Islet precursor cell (in vitro differentiated cells): ENCODE results near the gene MRPL55.

Experiments used
- DNase-seq: peaks from one replicate; pipeline ENCODE4 v3.0.0-alpha.2; 2018

MRPL55 gene

DNA sequence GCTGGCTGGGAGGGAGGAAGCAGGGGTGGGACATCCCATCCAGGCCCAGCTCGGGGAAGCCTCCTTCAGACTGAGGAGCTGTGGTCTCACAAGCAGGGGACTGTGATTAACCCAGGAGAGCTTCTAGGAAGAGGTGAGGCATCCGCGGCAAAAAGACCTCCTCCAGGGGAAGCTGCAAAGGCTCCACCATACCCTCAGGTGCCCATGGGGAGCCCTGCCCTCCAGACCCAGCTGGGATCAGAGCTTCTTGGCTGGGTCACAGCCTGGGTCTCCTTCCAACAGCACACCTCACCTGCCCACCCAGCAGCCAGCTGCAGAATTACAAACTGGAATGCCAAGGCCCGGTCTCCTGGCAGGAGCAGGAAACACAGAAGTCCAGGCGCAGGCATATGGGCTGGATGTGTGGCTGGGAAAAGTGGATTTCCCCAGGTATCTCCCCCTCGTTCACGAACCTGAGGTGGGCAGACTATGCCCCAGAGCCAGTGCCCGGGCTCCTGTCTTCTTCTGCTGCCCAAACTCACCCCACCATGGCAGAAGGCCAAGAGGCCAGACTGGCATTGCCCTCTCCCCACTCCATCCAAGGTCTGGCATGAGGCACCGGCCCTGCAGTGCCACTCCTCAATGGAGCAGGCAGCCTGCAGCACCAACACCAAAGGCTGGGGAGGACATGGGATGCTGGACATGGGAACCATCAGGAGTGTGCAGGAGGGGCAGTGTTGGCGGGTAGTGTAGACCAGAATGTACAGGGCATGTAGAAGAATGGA is 42.0 kb downstream of the MRPL55 start:
- DNase-seq, result peak; percentile 52

DNA sequence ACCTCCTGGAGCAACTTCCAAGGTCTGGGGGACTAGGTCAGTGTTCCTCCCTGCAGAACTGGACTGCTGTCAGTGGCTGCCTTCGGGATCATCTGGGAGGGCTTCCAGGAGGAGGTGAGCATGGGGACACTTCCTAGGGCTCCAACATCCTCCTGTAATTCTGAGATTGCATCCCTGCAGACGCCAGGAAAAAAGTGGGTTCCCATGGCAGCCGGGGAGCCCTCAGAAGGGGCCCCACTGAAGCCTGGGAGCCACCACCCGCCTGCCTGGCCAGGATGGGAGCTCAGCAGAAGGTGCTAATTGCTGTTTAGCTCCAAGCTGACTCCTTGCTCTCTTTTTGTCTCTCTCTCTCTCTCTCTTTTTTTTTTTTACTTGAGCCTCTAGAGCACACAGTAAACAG is 42.7 kb downstream of the MRPL55 start:
- peak; percentile 46 for DNase-seq

DNA sequence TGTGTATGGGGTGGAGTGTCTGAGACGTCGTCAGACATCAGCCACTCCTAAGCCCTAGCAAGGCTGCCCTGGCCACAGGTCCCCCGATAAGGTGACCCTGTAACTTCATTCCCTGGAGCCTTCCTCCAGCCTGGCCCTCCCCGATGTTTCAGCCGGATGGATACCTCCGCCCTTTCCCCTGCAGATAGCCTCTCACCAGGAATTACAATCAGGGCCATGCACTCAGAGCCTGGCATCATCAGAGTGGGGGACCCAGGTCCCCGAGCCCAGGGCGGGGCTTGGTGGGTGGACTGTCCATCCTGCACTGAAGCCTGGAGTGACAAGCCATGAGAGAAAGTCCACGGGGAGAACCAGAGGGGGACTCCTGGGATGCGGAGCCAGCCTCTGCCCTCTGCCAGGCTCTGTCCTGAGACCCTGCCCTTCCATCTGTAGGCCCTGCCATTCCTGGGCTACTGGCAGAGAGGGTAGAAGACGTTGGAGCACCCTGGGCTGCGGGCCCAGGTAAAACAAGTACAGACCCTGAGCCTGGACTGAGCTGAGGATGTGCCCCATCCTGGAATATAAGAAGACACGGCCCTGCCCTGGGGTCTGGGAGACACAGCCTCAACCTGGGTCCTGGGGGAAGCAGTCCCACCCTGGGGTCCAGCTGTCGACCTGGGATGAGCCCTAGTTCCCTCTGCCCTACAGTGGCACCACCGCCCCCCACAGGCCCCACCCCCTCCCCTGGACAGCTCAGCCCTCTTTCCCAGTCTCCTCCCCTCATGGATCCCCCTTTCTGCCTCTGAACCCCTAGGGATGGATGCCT is 43.4 kb downstream of the MRPL55 start:
- peak; percentile 47 for DNase-seq

DNA sequence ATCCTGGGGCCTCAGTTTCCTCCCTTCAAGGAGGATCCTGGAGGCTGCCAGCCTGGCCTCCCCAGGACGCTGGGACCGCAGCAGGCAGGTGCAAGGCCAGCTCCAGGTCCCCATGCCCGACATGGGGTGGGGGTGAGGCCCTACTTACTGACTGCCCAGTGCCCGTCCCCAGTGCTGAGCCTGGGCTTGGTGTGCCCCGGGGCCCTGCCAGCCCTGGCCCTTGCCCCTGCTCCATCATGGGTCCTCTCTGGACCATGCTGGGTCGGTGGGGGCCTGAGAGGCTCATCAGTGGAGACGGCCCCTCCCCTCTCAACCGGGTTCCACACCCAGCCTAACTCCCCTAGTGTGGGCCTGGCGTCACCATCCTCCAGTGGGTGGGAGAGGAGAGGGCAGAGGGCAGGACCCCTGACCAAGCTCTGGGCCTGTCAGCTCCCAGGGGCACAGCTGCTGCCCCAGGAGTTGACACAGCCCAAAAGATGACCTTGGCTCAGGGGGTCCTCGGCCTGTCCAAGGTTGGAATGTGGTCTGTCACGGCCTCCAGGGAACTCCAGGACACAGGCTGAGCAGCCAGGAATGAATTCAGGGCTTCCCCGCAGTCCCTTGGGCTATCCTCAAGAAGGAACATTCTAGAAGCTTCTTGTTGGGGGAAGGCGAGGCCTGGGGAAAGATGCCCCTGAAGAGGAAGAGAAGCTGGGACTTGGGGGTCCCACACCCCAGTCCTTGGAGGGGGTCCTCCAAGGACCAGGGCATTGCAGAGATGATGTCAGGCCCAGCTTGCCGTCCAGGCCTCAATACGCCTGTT is 44.2 kb downstream of the MRPL55 start:
- peak; percentile 48 for DNase-seq

DNA sequence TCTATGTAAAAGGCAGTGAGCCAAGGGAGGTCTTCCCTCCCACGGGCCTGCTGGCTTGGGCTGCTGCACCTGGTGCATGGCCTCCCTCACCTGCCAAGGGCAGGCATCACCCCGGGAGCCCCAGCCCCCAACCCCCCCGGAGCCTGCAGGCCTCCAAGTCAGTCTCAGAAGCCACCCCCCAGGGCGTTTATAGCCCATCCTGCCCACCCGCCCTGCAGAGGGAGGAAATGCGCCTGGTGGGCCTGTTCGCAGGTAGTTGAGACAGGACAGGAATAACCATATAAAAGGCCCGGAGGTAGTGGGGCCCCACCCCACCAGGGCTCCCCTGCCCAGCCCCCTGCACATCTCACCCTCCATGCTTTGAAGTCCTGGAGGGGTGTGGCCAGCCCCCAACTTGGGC is 44.8 kb downstream of the MRPL55 start:
- peak; percentile 48 for DNase-seq

DNA sequence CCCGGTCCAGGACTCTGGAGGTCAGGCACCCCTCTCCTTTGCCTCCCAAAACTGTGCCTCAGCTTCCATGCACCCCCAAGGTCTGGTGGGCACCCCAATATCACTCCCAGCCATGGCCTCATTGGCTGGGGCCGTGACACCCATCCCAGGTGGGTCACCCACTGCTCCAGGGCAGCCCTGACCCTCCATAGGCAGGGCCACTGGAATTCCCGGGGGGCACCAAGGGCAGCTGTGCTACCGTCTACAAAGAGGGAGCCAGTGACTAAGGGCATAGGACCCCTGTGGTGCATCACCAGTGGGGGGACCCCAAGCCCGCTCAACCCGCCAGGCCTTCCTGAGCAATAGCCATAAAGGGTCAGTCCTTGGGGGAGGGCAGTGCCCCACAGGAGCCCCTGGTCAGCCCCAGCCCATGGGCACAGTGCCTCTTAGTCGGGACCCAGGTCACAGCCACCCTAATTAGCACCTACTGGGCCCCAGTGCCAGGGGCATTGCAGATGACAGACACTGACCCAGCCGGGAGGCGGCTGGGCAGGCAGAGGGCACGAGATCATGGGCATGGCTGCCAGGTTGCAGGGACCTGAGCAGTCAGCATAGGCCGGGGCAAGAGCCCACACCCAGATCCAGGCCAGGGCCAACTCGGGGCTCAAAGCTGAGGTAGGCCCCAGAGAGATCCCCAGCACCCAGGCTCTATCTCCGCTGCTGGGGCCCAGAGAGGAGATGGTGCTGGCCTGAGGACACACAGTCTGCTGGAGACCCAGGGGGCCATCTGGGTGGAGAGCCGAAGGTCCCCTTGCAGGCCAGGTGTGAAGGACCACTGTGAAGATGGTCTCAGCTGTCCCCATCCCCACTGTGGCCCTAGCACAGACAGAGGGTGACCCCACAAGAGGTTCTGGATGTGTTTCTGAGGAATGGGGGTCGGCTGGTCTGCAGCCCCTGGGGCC is 45.6 kb downstream of the MRPL55 start:
- DNase-seq, result peak; percentile 43

DNA sequence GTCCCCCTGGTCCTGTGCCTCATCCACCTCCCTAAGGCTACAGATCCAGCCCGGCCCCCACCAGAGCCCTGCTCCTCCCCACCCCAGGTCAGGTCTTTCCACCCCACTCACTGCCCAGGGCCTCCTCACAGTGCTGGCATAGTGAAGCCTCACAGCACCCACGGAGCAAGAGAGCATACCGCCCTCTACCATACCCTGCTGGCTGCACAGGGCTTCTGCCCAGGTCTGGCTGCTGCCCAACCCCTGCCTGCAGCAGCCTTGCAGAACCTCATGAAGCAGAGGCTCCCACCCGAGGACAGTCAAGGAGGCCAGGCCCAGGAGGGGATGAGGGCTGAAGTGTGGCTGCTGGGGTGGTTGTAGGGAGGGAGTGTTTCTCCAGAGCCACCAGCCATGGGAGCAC is 46.3 kb downstream of the MRPL55 start:
- DNase-seq, result peak; percentile 56

DNA sequence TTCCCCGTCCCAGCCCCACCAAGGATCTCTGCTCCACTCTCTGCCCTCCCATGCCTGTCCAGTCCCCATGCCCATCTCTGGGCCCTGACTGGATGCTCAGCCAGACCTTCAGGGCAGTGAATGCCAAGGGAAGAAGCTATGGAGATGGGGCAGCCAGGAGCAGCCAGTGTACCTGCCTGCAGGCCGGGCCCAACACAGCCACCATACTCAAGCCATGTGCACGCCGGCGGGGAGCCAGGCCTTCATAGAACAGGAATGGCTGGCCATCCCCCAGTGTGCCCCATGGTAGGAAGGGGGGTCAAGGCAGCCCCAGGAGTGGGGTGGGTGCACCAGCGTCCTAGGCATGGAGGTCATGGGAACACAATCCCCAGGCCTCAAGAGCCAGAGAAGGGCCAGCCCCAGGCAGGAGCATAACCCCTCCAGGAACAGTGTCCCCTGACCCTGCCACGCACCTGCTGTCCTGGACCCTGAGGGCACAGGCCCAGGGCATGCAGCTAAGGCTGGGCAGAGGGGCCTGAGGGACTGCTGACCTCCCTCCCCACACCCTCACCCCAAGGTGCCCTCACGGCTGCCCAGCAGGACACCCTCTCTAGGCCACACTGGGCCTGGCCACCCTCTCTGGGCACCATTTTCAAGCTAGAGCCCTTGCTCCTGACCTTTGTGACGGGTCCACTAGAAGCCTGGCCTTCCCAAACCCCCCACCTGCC is 46.9 kb downstream of the MRPL55 start:
- peak; percentile 50 for DNase-seq

DNA sequence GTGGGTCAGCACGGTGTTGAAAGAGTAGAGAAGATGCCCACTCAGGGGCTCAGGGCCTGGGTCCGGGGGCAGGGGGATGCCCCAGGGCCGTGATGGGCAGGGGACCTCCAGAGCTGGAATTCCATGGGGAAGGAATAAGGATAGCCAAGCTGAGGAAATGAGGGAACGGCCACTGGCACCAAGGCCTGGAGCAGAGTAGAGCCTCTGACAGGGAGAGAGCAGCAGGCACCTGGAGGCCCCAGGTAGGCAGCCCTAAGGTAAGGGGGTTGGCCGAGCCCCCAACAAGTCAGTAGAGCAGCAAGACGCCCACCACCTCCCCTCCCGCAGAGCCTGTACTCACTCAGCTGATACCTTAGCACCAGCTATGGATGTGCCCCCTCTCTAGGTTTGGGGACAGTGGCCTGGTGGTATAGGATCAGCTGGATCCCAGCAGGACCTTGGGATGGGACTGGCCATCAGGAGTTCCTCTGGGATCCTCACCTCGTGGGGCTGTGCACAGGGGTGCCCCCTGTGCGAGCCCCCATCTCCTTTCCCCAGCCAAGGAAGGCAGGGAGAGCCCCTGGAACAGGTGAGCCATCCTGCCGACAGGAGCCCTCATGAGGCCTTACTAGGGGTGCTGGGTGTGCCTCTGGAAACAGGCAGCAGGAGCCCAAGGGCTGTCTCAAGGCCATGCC is 47.6 kb downstream of the MRPL55 start:
- DNase-seq, result no peak

DNA sequence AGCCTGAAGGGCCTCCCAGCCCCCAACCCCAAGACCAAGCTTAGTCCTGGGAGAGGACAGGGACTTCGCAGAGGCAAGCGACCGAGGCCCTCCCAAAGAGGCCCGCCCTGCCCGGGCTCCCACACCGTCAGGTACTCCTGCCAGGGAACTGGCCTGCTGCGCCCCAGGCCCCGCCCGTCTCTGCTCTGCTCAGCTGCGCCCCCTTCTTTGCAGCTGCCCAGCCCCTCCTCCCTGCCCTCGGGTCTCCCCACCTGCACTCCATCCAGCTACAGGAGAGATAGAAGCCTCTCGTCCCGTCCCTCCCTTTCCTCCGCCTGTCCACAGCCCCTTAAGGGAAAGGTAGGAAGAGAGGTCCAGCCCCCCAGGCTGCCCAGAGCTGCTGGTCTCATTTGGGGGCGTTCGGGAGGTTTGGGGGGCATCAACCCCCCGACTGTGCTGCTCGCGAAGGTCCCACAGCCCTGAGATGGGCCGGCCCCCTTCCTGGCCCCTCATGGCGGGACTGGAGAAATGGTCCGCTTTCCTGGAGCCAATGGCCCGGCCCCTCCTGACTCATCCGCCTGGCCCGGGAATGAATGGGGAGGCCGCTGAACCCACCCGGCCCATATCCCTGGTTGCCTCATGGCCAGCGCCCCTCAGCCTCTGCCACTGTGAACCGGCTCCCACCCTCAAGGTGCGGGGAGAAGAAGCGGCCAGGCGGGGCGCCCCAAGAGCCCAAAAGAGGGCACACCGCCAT is 48.5 kb downstream of the MRPL55 start:
- DNase-seq, result peak; percentile 82

DNA sequence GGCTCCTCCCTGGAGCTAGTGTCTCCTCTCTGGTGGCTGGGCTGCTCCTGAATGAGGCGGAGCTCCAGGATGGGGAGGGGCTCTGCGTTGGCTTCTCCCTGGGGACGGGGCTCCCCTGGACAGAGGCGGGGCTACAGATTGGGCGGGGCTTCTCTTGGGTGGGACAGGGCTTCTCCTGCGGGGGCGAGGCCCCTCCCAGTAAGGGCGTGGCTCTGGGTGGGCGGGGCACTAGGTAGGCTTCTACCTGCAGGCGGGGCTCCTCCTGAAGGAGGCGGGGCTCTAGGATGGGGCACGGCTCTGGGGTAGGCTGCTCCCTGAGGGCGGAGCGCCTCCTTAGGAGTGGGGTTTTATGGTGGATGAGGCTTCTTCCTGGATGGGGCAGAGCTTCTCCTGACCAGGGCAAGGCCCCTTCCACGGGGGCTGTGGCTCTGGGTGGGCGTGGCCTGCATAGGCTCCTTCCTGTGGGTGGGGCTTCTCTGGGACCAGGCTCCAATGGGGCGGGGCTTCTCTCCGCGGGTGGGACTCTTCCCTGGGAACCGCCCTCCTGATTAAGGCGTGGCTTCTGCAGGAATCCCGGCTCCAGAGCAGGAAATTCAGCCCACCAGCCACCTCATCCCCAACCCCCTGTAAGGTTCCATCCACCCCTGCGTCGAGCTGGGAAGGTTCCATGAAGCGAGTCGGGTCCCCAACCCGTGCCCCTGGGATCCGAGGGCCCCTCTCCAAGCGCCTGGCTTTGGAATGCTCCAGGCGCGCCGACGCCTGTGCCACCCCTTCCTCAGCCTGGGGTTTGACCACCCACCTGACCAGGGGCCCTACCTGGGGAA is 49.3 kb downstream of the MRPL55 start:
- peak; percentile 99 for DNase-seq

DNA sequence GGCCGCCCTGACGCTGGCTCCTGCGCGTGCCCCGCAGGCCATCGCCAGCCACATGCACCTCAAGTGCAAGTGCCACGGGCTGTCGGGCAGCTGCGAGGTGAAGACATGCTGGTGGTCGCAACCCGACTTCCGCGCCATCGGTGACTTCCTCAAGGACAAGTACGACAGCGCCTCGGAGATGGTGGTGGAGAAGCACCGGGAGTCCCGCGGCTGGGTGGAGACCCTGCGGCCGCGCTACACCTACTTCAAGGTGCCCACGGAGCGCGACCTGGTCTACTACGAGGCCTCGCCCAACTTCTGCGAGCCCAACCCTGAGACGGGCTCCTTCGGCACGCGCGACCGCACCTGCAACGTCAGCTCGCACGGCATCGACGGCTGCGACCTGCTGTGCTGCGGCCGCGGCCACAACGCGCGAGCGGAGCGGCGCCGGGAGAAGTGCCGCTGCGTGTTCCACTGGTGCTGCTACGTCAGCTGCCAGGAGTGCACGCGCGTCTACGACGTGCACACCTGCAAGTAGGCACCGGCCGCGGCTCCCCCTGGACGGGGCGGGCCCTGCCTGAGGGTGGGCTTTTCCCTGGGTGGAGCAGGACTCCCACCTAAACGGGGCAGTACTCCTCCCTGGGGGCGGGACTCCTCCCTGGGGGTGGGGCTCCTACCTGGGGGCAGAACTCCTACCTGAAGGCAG is 50.0 kb downstream of the MRPL55 start:
- no peak for DNase-seq

DNA sequence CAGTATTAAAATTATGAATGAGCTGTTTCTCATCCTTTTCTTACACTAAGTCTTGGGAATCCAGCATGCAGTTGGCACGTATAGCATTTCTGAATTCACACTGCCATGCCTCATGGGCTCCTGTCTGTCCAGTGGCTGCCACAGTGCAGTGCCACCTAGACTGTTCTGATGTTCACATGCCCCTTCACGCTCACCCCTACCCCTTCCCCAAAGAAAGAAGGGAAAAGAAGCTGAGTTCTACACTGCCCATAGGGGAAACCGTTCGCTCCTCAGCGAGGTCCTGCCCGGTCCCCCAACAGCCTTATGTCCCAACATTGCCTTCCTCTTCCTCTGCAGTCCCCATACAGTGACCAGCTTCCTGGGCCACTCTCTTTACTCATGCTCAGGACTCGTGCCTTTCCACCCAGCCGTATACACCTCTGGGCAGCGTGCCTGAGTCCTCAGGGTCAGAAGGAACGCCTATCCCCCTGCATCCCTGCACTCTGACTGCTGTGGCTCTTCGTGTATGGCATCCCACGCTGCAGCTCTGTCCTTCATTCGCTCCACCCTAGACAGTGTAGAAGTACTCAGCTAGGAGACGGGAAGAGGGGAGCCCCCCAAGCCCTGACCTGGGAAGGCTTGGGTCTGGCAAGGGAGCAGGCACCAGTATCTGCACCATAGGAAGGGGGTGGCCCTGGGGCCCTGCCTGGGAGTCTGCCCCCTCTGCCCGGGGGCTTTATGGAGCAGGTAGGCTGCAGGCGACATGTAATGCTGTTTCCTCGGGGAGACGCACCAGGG is 50.7 kb downstream of the MRPL55 start:
- no peak for DNase-seq
